Glutamatergic neuron (in vitro differentiated cells): Measurements from ENCODE around the gene GGN. TPM values are rescaled to one million over a fixed set of nuclear protein-coding genes. Genes with fewer than 3 reads are reported as not detected.

Source experiments
- DNase-seq: peaks from one replicate; pipeline ENCODE4 v3.0.0; 2022
- H3K27ac Mint-ChIP-seq: one replicate; pipeline ENCODE4 v1.8.0; 2020; ENCODE audit warnings: mild to moderate bottlenecking, mixed read lengths, inconsistent platforms; ENCODE audit not compliant: unreplicated experiment
- H3K27me3 Mint-ChIP-seq: one replicate; pipeline ENCODE4 v1.8.0; 2020; ENCODE audit warnings: mild to moderate bottlenecking, moderate library complexity, mixed read lengths, inconsistent platforms; ENCODE audit not compliant: unreplicated experiment
- H3K36me3 Mint-ChIP-seq: one replicate; pipeline ENCODE4 v1.8.0; 2020; ENCODE audit warnings: mild to moderate bottlenecking, mixed read lengths, inconsistent platforms; ENCODE audit not compliant: unreplicated experiment
- H3K4me1 Mint-ChIP-seq: one replicate; pipeline ENCODE4 v1.8.0; 2020; ENCODE audit warnings: mild to moderate bottlenecking, low read depth, mixed read lengths, inconsistent platforms; ENCODE audit not compliant: unreplicated experiment
- H3K4me3 Mint-ChIP-seq: one replicate; pipeline ENCODE4 v1.8.0; 2020; ENCODE audit warnings: mild to moderate bottlenecking, mixed read lengths, inconsistent platforms; ENCODE audit not compliant: unreplicated experiment
- H3K9me3 Mint-ChIP-seq: one replicate; pipeline ENCODE4 v1.8.0; 2020; ENCODE audit warnings: mild to moderate bottlenecking, moderate library complexity, mixed read lengths, inconsistent platforms; ENCODE audit not compliant: unreplicated experiment
- total RNA-seq: library from RNA; stranded (reverse); fragmentation: NEBNext Ultra II Directional; extraction: Animal tissue kit (Norgen Biotek cat#: 25700); gene quantifications from one replicate; pipeline ENCODE4 v1.2.1, GENCODE V29; 2021; ENCODE audit not compliant: unreplicated experiment
- TF ChIP-seq, protein P1 (sequence below): fragments of 200-600 bp; sonication (generic); IDR thresholded peaks from one replicate; pipeline ENCODE4 v1.5.0; 2021; ENCODE audit not compliant: partially characterized antibody, unreplicated experiment

The GGN gene
- total RNA-seq, 1 donor from 2014 or later, result 2.0 TPM

DNA sequence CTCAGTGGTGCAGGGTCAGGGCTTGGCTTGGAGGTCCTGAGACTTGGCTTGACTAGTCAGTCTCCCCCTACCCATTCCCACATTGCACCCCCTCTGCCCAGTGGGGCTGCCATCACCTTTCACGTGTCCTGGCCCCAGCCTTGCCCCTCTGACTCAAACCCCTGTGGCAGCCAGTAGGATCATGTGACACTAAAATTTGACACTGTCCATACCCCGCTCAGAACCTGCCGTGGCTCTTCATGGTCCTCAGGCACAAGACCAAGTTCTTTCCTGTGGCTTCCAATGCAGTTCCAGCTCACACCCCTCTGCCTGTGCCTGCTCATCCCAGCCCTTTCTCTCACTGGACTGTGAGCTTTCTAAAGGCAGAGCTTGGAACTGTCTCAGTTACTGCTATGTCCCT lies 11.3 kb downstream of the GGN start:
- H3K27ac Mint-ChIP-seq, result no peak overlapping the region
- TF ChIP-seq, protein P1, sequence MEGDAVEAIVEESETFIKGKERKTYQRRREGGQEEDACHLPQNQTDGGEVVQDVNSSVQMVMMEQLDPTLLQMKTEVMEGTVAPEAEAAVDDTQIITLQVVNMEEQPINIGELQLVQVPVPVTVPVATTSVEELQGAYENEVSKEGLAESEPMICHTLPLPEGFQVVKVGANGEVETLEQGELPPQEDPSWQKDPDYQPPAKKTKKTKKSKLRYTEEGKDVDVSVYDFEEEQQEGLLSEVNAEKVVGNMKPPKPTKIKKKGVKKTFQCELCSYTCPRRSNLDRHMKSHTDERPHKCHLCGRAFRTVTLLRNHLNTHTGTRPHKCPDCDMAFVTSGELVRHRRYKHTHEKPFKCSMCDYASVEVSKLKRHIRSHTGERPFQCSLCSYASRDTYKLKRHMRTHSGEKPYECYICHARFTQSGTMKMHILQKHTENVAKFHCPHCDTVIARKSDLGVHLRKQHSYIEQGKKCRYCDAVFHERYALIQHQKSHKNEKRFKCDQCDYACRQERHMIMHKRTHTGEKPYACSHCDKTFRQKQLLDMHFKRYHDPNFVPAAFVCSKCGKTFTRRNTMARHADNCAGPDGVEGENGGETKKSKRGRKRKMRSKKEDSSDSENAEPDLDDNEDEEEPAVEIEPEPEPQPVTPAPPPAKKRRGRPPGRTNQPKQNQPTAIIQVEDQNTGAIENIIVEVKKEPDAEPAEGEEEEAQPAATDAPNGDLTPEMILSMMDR, result no peak
- peak overlapping the region; percentile 97 for H3K4me3 Mint-ChIP-seq
- H3K27me3 Mint-ChIP-seq, result peaks cover 6% of the 10 kb centered on the region
- H3K9me3 Mint-ChIP-seq, result peaks cover 11% of the 10 kb centered on the region
- no peaks in the 10 kb centered on the region for H3K36me3 Mint-ChIP-seq
- peaks cover 9% of the 10 kb centered on the region for H3K4me1 Mint-ChIP-seq
- no peak for DNase-seq

DNA sequence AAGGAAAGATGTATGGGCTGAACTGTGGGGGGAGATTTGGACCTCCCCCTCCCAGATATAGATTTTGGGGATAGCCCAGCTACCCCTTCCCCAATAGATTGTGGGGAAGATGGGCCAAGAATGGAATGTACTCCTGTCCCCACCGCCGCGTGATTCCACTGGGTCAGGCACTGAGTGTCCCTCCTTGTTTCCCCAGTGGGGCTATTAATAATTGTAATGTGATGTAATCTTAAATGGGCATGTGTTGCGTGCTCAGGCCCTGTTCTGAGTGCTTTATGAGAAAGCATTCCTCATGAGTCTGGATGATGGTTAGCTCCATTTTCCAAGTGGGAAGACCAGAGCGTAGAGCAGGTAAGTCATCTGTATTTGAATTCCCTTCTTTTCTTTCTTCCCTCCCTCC lies 12.1 kb downstream of the GGN start:
- peaks cover 1% of the 10 kb centered on the region for H3K36me3 Mint-ChIP-seq
- peaks cover 9% of the 10 kb centered on the region for H3K4me1 Mint-ChIP-seq
- peaks cover 12% of the 10 kb centered on the region for H3K9me3 Mint-ChIP-seq
- DNase-seq, result no peak
- peak overlapping the region; percentile 97 for H3K4me3 Mint-ChIP-seq
- H3K27ac Mint-ChIP-seq, result peak overlapping the region; percentile 28
- TF ChIP-seq, protein P1, result no peak
- peaks cover 6% of the 10 kb centered on the region for H3K27me3 Mint-ChIP-seq

DNA sequence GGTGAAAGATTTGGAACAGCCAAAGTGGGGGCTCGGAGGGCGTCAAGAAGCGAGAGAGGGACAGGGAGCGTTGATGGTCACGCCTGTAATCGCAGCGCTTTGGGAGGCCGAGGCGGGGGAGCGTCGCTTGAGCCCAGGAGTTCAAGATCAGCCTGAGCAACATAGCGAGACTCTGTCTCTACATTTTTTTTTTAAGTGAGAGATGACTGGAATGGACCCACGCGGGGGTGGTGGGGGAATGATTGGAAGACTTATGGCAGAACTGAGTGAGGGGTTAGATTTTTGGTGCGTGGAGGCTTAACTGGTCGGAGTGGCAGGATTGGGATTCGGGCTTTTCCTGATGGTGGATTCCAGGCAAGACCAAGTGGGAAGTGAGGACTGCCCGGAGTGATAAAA lies 12.7 kb downstream of the GGN start:
- Mint-ChIP-seq H3K9me3 (peaks cover 14% of the 10 kb centered on the region), H3K27me3 (peaks cover 9% of the 10 kb centered on the region), H3K36me3 (peaks cover 5% of the 10 kb centered on the region), H3K4me3 (peak overlapping the region; percentile 97), H3K4me1 (peaks cover 13% of the 10 kb centered on the region), H3K27ac (peak overlapping the region; percentile 93)
- TF ChIP-seq, protein P1, result no peak
- DNase-seq, result no peak

GRCh38 chr19:38374332-38375097 lies 13.3 kb downstream of the GGN start, which contains the start of gene PSMD8:
TSS of gene PSMD8 (plus strand) at chr19:38374571. CDS start at chr19:38374602, 31 bp downstream.
- TF ChIP-seq, protein P1, result no peak
- peak within 1 kb of the TSS; percentile 97 for H3K4me3 Mint-ChIP-seq
- DNase-seq, result peak; percentile 98
- H3K27ac Mint-ChIP-seq, result peak within 1 kb of the TSS; percentile 97
- peaks cover 9% of the 10 kb centered on the region for H3K27me3 Mint-ChIP-seq
- peaks cover 14% of the 10 kb centered on the region for H3K9me3 Mint-ChIP-seq
- H3K36me3 Mint-ChIP-seq, result peaks cover 5% of the 10 kb centered on the region
- H3K4me1 Mint-ChIP-seq, result peaks cover 14% of the 10 kb centered on the region

DNA sequence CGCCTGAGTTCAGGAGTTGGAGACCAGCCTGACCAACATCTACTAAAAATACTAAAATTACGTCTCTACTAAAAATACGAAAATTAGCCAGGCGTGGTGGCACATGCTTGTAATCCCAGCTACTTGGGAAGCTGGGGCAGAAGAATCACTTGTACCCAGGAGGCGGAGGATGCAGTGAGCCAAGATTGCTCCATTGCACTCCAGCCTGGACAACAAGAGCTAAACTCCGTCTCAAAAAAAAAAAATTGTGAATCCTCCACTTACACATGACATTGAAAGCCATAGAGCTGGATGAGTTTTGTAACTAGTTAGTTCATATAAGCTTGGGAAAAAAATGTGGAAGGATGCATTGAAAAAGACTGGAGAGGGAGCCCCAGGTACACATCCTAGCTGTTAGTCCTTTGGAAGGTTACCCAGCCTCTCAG lies 13.9 kb downstream of the GGN start:
- peaks cover 14% of the 10 kb centered on the region for H3K4me1 Mint-ChIP-seq
- no peak for DNase-seq
- peaks cover 5% of the 10 kb centered on the region for H3K36me3 Mint-ChIP-seq
- H3K27me3 Mint-ChIP-seq, result peaks cover 9% of the 10 kb centered on the region
- H3K4me3 Mint-ChIP-seq, result peak overlapping the region; percentile 97
- H3K9me3 Mint-ChIP-seq, result peaks cover 14% of the 10 kb centered on the region
- H3K27ac Mint-ChIP-seq, result peak overlapping the region; percentile 97
- TF ChIP-seq, protein P1, result no peak
